ENCODE results near the gene PPP2R3B. TPM values are rescaled to one million over a fixed set of nuclear protein-coding genes. Genes with fewer than 3 reads are reported as not detected.

Gene PPP2R3B
- total and polyA plus RNA-seq, 2 of the 4 experiments (the other 2 are of a cell fraction), result 13.2 to 13.3 TPM

DNA sequence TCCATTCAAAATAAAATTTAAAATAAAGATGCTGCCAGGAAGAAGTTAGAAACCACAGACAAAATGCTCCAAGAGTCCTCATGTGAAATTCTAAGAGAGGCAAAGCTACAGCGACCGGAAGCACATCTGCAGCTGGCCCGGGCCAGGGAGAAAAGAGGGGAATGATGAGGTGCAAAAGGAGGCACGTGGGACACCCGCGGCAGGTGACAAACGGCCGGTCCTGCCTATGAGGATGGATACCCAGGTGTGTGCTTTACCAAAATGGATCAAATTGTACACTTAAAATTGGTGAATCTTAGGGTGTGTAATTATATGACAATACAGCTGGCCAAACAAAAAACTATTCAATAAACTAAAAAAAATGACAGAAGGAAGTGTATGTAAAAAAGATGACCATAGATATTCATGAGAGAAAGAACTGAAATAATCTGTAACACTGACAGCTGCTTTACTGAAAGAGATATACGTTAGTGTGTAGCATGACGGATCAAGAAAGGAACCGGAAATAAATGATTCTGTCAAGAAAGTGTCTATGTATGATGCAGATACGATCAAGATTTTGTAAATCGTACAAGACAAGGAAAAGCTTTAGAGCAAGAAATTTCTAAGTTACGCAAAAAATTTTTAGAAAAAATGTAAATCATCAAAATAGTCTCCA is 29.5 kb downstream of the PPP2R3B start:
- H2AFZ ChIP-seq (replicated peaks; ENCODE audit: low read length, poor library complexity), result no peak overlapping the region
- no peak for ATAC-seq (ENCODE audit: low read depth)

More for the DNA sequence above, 29.5 kb downstream of the PPP2R3B start:
- Histone ChIP-seq H3K79me1 (ENCODE audit: low read depth in 1 of 2, low read length in 2 of 2) (peaks cover 0 to 5% of the 10 kb centered on the region in 2 experiments; a peak in 1 of 4 replicates), H3K4me2 (ENCODE audit: low read depth, low read length) (no peak overlapping the region), H4K20me1 (ENCODE audit: insufficient read depth, low read length) (no peaks in the 10 kb centered on the region; the same call in 1 of the 2 replicates), H2BK15ac (ENCODE audit: low read depth, low read length) (no peak overlapping the region), H2BK5ac (ENCODE audit: low read depth, low read length, poor library complexity, severe bottlenecking) (no peak overlapping the region), H3K27ac (ENCODE audit: insufficient read depth, low read length) (no peak overlapping the region), H3K56ac (ENCODE audit: extremely low read depth, insufficient read depth, low read length) (no peak overlapping the region), H2AK5ac (ENCODE audit: low read depth, low read length) (no peak overlapping the region), H4K91ac (ENCODE audit: insufficient read depth, low read depth, low read length) (no peak overlapping the region), H2AK9ac (replicated peaks; ENCODE audit: low read depth, low read length, poor library complexity) (no peak overlapping the region), H3K27me3 (ENCODE audit: control insufficient read depth, insufficient read depth, low read length) (no peaks in the 10 kb centered on the region), H3K9me3 (ENCODE audit: control insufficient read depth, insufficient read depth, low read length) (peaks cover 18% of the 10 kb centered on the region), H3K9ac (ENCODE audit: low read depth, low read length) (no peak overlapping the region), H3K23ac (ENCODE audit: low read depth, low read length) (no peak overlapping the region), H2BK20ac (ENCODE audit: low read depth, low read length) (no peak overlapping the region), H3K4ac (ENCODE audit: low read depth, low read length) (no peak overlapping the region), H3K9me1 (ENCODE audit: insufficient read depth, low read length) (no peaks in the 10 kb centered on the region), H3K4me3 (ENCODE audit: insufficient read depth, low read depth, low read length) (no peak overlapping the region), H4K5ac (ENCODE audit: low read depth, low read length) (no peak overlapping the region), H4K8ac (ENCODE audit: low read depth in 2 of 2, low read length in 2 of 2) (no peak overlapping the region; a peak in 1 of 4 replicates), H3K18ac (ENCODE audit: low read depth, low read length) (no peak overlapping the region), H3K4me1 (ENCODE audit: control insufficient read depth, insufficient read depth, low read length) (no peaks in the 10 kb centered on the region), H3K36me3 (ENCODE audit: control insufficient read depth, insufficient read depth, low read length) (peaks cover 14% of the 10 kb centered on the region; the same call in 1 of the 2 replicates), H2BK120ac (ENCODE audit: low read depth, low read length) (no peak overlapping the region), H3K14ac (replicated peaks; ENCODE audit: low read depth, low read length) (no peak overlapping the region)
- ChIA-PET CTCF (no interaction called here), POLR2A (ENCODE audit: unreplicated experiment) (no interaction called here)
- WGBS, 2 experiments (ENCODE audit: extremely low coverage in 2 of 2, insufficient read length in 1 of 2), result no CpG with 5 or more reads among the region's 14 CpGs
- DNase-seq, result no peak
- no TSS peak for BruUV-seq (replicated peaks)
- in situ Hi-C loops (cut with MboI; ENCODE audit: low sequenced_read_pairs), result no loop called here
- no peak for TF ChIP-seq FOS (IDR thresholded peaks at IDR 0.05; ENCODE audit: low read depth, low read length)
- TF ChIP-seq RFX5 (IDR thresholded peaks at IDR 0.05; ENCODE audit: low read depth, low read length), result no peak
- no peak for TF ChIP-seq MXI1 (IDR thresholded peaks at IDR 0.05; ENCODE audit: borderline replicate concordance, low read depth, low read length)
- TF ChIP-seq CHD1 (IDR thresholded peaks at IDR 0.05; ENCODE audit: low read depth, low read length), result no peak
- TF ChIP-seq, protein P1, sequence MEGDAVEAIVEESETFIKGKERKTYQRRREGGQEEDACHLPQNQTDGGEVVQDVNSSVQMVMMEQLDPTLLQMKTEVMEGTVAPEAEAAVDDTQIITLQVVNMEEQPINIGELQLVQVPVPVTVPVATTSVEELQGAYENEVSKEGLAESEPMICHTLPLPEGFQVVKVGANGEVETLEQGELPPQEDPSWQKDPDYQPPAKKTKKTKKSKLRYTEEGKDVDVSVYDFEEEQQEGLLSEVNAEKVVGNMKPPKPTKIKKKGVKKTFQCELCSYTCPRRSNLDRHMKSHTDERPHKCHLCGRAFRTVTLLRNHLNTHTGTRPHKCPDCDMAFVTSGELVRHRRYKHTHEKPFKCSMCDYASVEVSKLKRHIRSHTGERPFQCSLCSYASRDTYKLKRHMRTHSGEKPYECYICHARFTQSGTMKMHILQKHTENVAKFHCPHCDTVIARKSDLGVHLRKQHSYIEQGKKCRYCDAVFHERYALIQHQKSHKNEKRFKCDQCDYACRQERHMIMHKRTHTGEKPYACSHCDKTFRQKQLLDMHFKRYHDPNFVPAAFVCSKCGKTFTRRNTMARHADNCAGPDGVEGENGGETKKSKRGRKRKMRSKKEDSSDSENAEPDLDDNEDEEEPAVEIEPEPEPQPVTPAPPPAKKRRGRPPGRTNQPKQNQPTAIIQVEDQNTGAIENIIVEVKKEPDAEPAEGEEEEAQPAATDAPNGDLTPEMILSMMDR (conservative IDR thresholded peaks at IDR 0.05; ENCODE audit: low read depth, low read length), result no peak
- no peak for TF ChIP-seq MAFK (IDR thresholded peaks at IDR 0.05; ENCODE audit: low read depth, low read length)
- TF ChIP-seq POLR2A (IDR thresholded peaks at IDR 0.05; ENCODE audit: low read depth, low read length), result no peak
- TF ChIP-seq NFE2L2 (IDR thresholded peaks at IDR 0.05; ENCODE audit: low read depth, low read length), result no peak
- TF ChIP-seq, protein P2, sequence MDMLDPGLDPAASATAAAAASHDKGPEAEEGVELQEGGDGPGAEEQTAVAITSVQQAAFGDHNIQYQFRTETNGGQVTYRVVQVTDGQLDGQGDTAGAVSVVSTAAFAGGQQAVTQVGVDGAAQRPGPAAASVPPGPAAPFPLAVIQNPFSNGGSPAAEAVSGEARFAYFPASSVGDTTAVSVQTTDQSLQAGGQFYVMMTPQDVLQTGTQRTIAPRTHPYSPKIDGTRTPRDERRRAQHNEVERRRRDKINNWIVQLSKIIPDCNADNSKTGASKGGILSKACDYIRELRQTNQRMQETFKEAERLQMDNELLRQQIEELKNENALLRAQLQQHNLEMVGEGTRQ (IDR thresholded peaks at IDR 0.05; ENCODE audit: low read depth, low read length), result no peak
- no peak for TF ChIP-seq CEBPB (IDR thresholded peaks at IDR 0.05; ENCODE audit: low read depth, low read length)
- TF ChIP-seq, protein P3, sequence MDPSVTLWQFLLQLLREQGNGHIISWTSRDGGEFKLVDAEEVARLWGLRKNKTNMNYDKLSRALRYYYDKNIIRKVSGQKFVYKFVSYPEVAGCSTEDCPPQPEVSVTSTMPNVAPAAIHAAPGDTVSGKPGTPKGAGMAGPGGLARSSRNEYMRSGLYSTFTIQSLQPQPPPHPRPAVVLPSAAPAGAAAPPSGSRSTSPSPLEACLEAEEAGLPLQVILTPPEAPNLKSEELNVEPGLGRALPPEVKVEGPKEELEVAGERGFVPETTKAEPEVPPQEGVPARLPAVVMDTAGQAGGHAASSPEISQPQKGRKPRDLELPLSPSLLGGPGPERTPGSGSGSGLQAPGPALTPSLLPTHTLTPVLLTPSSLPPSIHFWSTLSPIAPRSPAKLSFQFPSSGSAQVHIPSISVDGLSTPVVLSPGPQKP (IDR thresholded peaks at IDR 0.05; ENCODE audit: borderline replicate concordance, low read depth, low read length), result no peak
- TF ChIP-seq SMC3 (IDR thresholded peaks at IDR 0.05; ENCODE audit: low read depth, low read length), result no peak
- TF ChIP-seq MAZ (IDR thresholded peaks at IDR 0.05; ENCODE audit: borderline replicate concordance, low read depth, low read length), result no peak
- no peak for TF ChIP-seq BHLHE40 (IDR thresholded peaks at IDR 0.05; ENCODE audit: low read depth, low read length)
- no peak for TF ChIP-seq RCOR1 (IDR thresholded peaks at IDR 0.05; ENCODE audit: insufficient replicate concordance, low read length)
- no peak for TF ChIP-seq RAD21 (IDR thresholded peaks at IDR 0.05; ENCODE audit: low read length)
- intact Hi-C loops (cut with micrococcal nuclease), result no loop called here
- dilution Hi-C loops (cut with HindIII; ENCODE audit: low sequenced_read_pairs, unreplicated experiment), result no loop called here
